Hepatocyte (in vitro differentiated cells): ENCODE measurements around the gene HEPACAM. TPM values are rescaled to one million over a fixed set of nuclear protein-coding genes. Genes with fewer than 3 reads are reported as not detected.

ENCODE experiments used
- DNase-seq: peaks from one replicate; pipeline ENCODE4 v3.0.0-alpha.2; 2016; ENCODE audit warnings: low spot score
- H2AFZ ChIP-seq: fragments of 200-600 bp; sonication (generic); 2 replicates; pipeline ENCODE4 v1.6.0; 2016; ENCODE audit warnings: antibody characterized with exemption, mild to moderate bottlenecking
- H3K27ac ChIP-seq: fragments of 200-600 bp; sonication (generic); 2 replicates; pipeline ENCODE4 v1.5.1; 2016; ENCODE audit warnings: mild to moderate bottlenecking
- H3K27me3 ChIP-seq: fragments of 200-600 bp; sonication (generic); 2 replicates; pipeline ENCODE4 v1.6.1; 2016
- H3K36me3 ChIP-seq: fragments of 200-600 bp; sonication (generic); replicated peaks from 2 replicates; pipeline ENCODE4 v1.5.1; 2016; ENCODE audit warnings: low read depth; ENCODE audit not compliant: insufficient read depth
- H3K4me1 ChIP-seq: fragments of 200-600 bp; sonication (generic); 2 replicates; pipeline ENCODE4 v1.5.1; 2016; ENCODE audit warnings: mild to moderate bottlenecking, moderate library complexity; ENCODE audit not compliant: insufficient read depth
- H3K4me2 ChIP-seq: fragments of 200-600 bp; sonication (generic); 2 replicates; pipeline ENCODE4 v1.6.0; 2016
- H3K4me3 ChIP-seq: fragments of 200-600 bp; sonication (generic); 2 replicates; pipeline ENCODE4 v1.5.1; 2016; ENCODE audit warnings: mild to moderate bottlenecking
- H3K79me2 ChIP-seq: fragments of 200-600 bp; sonication (generic); 2 replicates; pipeline ENCODE4 v1.6.0; 2017; ENCODE audit warnings: mild to moderate bottlenecking
- H3K9me2 ChIP-seq: fragments of 200-600 bp; sonication (generic); replicated peaks from 2 replicates; pipeline ENCODE4 v1.6.0; 2017; ENCODE audit warnings: mild to moderate bottlenecking; ENCODE audit not compliant: insufficient read depth
- H3K9me3 ChIP-seq: fragments of 200-600 bp; sonication (generic); 2 replicates; pipeline ENCODE4 v1.5.1; 2016; ENCODE audit warnings: low read depth, mild to moderate bottlenecking
- H4K20me1 ChIP-seq: fragments of 200-600 bp; sonication (generic); 2 replicates; pipeline ENCODE4 v1.6.0; 2016; ENCODE audit warnings: mild to moderate bottlenecking; ENCODE audit not compliant: insufficient read depth, poor library complexity, severe bottlenecking
- CTCF ChIP-seq: fragments of 200-600 bp; sonication (generic); IDR thresholded peaks from 2 replicates; pipeline ENCODE4 v1.5.1; 2016; ENCODE audit warnings: antibody characterized with exemption, mild to moderate bottlenecking; ENCODE audit not compliant: poor library complexity
- EZH2 ChIP-seq: fragments of 200-600 bp; sonication (generic); IDR thresholded peaks from 2 replicates; pipeline ENCODE4 v1.6.1; 2016; ENCODE audit warnings: antibody characterized with exemption, mild to moderate bottlenecking, borderline replicate concordance
- EZH2phosphoT487 ChIP-seq: fragments of 200-600 bp; sonication (generic); IDR thresholded peaks from one replicate; pipeline ENCODE4 v1.6.1; 2018; ENCODE audit warnings: antibody characterized with exemption, mild to moderate bottlenecking, low read depth, moderate library complexity; ENCODE audit not compliant: unreplicated experiment, severe bottlenecking
- WGBS: methylation state at CpG from one replicate; pipeline ENCODE4 v1.1.6; 2016; ENCODE audit warnings: low lambda C conversion rate; ENCODE audit errors: missing lambda C conversion rate; 5-methylcytosine and 5-hydroxymethylcytosine counted together
- polyA plus RNA-seq: library from polyadenylated mRNA; unstranded; fragments of >200 nt; fragmentation: Nextera tagmentation; extraction: Ambion mirVana; gene quantifications from 2 replicates; pipeline ENCODE4 v1.2.1, GENCODE V29; 2016
- total RNA-seq: library from RNA; depleted of rRNA; stranded (reverse); fragments of >200 nt; gene quantifications from 2 replicates; pipeline ENCODE4 v1.2.3, GENCODE V29; 2014

The HEPACAM gene
- total and polyA plus RNA-seq, 2 experiments from 2014 or later, result 0.07 TPM; not detected in 1

- H3K4me3 ChIP-seq, result no peak overlapping the region
- no peaks in the 10 kb centered on the region for H4K20me1 ChIP-seq
- no peak overlapping the region for H3K4me2 ChIP-seq
- H2AFZ ChIP-seq, result no peak overlapping the region
- H3K27me3 ChIP-seq, result no peaks in the 10 kb centered on the region
- no peaks in the 10 kb centered on the region for H3K79me2 ChIP-seq
- no peaks in the 10 kb centered on the region for H3K9me3 ChIP-seq
- H3K4me1 ChIP-seq, result no peaks in the 10 kb centered on the region
- H3K27ac ChIP-seq, result no peak overlapping the region
- H3K9me2 ChIP-seq, result no peaks in the 10 kb centered on the region
- 98% methylated on average over 3 of the region's 3 CpGs for WGBS
- no peaks in the 10 kb centered on the region for H3K36me3 ChIP-seq
- DNase-seq, result no peak
- TF ChIP-seq EZH2 (no peak), CTCF (no peak), EZH2phosphoT487 (no peak)
Observed at GRCh38 chr11:124887667-124888013, 48.2 kb downstream of the HEPACAM start.

- Histone ChIP-seq H3K4me1 (no peaks in the 10 kb centered on the region), H3K27ac (no peak overlapping the region), H3K9me2 (no peaks in the 10 kb centered on the region), H3K27me3 (no peaks in the 10 kb centered on the region), H3K4me2 (no peak overlapping the region), H3K79me2 (no peaks in the 10 kb centered on the region), H3K4me3 (no peak overlapping the region), H2AFZ (no peak overlapping the region), H3K9me3 (no peaks in the 10 kb centered on the region), H4K20me1 (no peaks in the 10 kb centered on the region), H3K36me3 (no peaks in the 10 kb centered on the region)
- no peak for TF ChIP-seq EZH2phosphoT487
- no peak for TF ChIP-seq EZH2
- TF ChIP-seq CTCF, result no peak
- 84% methylated on average over 8 of the region's 12 CpGs for WGBS
- no peak for DNase-seq
Observed at GRCh38 chr11:124886978-124887666, 48.7 kb downstream of the HEPACAM start.

- H3K27me3 ChIP-seq, result no peaks in the 10 kb centered on the region
- H3K36me3 ChIP-seq, result no peaks in the 10 kb centered on the region
- H3K4me2 ChIP-seq, result no peak overlapping the region
- no peaks in the 10 kb centered on the region for H3K79me2 ChIP-seq
- H2AFZ ChIP-seq, result no peak overlapping the region
- no peak overlapping the region for H3K4me3 ChIP-seq
- H3K4me1 ChIP-seq, result no peaks in the 10 kb centered on the region
- TF ChIP-seq EZH2phosphoT487 (no peak), CTCF (no peak), EZH2 (no peak)
- no peak overlapping the region for H3K27ac ChIP-seq
- no peaks in the 10 kb centered on the region for H4K20me1 ChIP-seq
- H3K9me2 ChIP-seq, result no peaks in the 10 kb centered on the region
- DNase-seq, result no peak
- H3K9me3 ChIP-seq, result no peaks in the 10 kb centered on the region
- 85% methylated on average over 10 of the region's 11 CpGs for WGBS
Observed at GRCh38 chr11:124886476-124886875, 49.4 kb downstream of the HEPACAM start.
